Vagina (tissue), 2 donors: ENCODE data around the gene AZIN2. TPM values are rescaled to one million over a fixed set of nuclear protein-coding genes. Genes with fewer than 3 reads are reported as not detected.

ENCODE experiments used
- DNase-seq, 2 donors: peaks; one replicate each; pipeline ENCODE4 v3.0.0-alpha.2; 2017; ENCODE audit errors: extremely low spot score in 2 of 2
- H3K27ac ChIP-seq: fragments of 200-600 bp; sonication (generic); one replicate; pipeline ENCODE4 v1.5.1; 2019
- H3K27me3 ChIP-seq: fragments of 200-600 bp; sonication (generic); one replicate; pipeline ENCODE4 v1.5.1; 2019
- H3K36me3 ChIP-seq, 2 donors: fragments of 200-600 bp; sonication (generic); one replicate each; pipeline ENCODE4 v1.5.1; 2017 to 2019
- H3K4me1 ChIP-seq: fragments of 200-600 bp; sonication (generic); one replicate; pipeline ENCODE4 v1.5.1; 2019
- H3K4me3 ChIP-seq, 2 donors: fragments of 200-600 bp; sonication (generic); 1 replicate in 1 of 2; 2 replicates in 1 of 2; pipeline ENCODE4 v1.5.1; 2016 to 2019
- H3K9me3 ChIP-seq: fragments of 200-600 bp; sonication (generic); one replicate; pipeline ENCODE4 v1.5.1; 2019
- CTCF ChIP-seq, 3 experiments: fragments of 450-650 bp in 2 of 3; fragments of 200-600 bp in 1 of 3; sonication (generic) in 1 of 3; IDR thresholded peaks; one replicate each; pipeline ENCODE4 v1.5.1; 2017 to 2019; ENCODE audit warnings: antibody characterized with exemption in 3 of 3, mild to moderate bottlenecking in 2 of 3, moderate library complexity in 2 of 3
- POLR2A ChIP-seq, 2 donors: fragments of 450-650 bp; IDR thresholded peaks; one replicate each; pipeline ENCODE4 v1.6.1; 2017; ENCODE audit warnings: antibody characterized with exemption in 2 of 2, mild to moderate bottlenecking in 2 of 2, moderate library complexity in 2 of 2
- POLR2AphosphoS5 ChIP-seq, 2 donors: sonication (generic); formaldehyde crosslinking; IDR thresholded peaks; one replicate each; pipeline ENCODE4 v1.9.0; 2017; ENCODE audit warnings: antibody characterized with exemption in 2 of 2, mild to moderate bottlenecking in 2 of 2, low read depth in 1 of 2; ENCODE audit not compliant: insufficient read depth in 1 of 2
- intact Hi-C: fragments of 100-400 bp; cut with DNase I; formaldehyde crosslinking; loops from one replicate; pipeline ENCODE4 v1.15.1; 2023
- total RNA-seq: library from RNA; depleted of rRNA; stranded (reverse); fragments of >200 nt; gene quantifications from one replicate; pipeline ENCODE4 v1.2.3, GENCODE V29; 2016

AZIN2 gene
- total RNA-seq, 1 donor from 2014 or later = 7.9 TPM

DNA sequence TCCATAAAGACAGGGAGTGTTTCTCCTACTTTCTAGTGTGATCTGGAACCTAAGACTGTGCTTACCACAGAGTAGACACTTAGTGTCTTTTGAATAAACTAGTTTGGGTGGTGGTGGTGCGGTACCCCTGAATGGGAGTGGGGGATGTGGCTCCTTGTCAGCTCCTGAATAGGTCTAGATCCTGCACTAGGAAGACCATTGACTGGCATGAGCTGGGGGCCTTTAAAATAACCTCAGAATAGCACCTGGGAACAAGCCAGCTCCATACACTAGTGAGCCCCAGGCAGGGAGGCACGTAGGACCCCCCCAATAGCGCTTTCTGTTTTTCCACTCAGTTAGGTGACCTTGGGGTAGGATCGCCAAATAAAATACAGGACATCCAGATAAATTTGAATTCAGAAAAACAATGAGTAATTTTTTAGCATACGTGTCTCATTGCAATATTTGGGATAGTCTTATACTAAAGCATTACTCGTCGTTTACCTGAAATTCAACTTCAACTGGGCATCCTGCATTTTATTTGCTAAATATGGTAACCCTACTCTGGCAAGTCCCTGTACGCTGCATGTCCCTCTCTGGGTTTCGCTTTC is 45.6 kb downstream of the AZIN2 start:
- peak; percentile 46 to 77 for DNase-seq
- intact Hi-C loops = no loop called here
- Histone ChIP-seq H3K9me3 (no peaks in the 10 kb centered on the region), H3K27ac (peak overlapping the region; percentile 82), H3K4me1 (peaks cover 21% of the 10 kb centered on the region), H3K36me3 (no peaks in the 10 kb centered on the region), H3K4me3 (peak overlapping the region; percentile 50 to 59), H3K27me3 (no peaks in the 10 kb centered on the region)
- no peak for TF ChIP-seq POLR2AphosphoS5 (IDR thresholded peaks at IDR 0.05; ENCODE audit: insufficient read depth in 1 of 2, low read depth in 1 of 2)
- no peak for TF ChIP-seq POLR2A (IDR thresholded peaks at IDR 0.05)
- no peak for TF ChIP-seq CTCF (IDR thresholded peaks at IDR 0.05)

DNA sequence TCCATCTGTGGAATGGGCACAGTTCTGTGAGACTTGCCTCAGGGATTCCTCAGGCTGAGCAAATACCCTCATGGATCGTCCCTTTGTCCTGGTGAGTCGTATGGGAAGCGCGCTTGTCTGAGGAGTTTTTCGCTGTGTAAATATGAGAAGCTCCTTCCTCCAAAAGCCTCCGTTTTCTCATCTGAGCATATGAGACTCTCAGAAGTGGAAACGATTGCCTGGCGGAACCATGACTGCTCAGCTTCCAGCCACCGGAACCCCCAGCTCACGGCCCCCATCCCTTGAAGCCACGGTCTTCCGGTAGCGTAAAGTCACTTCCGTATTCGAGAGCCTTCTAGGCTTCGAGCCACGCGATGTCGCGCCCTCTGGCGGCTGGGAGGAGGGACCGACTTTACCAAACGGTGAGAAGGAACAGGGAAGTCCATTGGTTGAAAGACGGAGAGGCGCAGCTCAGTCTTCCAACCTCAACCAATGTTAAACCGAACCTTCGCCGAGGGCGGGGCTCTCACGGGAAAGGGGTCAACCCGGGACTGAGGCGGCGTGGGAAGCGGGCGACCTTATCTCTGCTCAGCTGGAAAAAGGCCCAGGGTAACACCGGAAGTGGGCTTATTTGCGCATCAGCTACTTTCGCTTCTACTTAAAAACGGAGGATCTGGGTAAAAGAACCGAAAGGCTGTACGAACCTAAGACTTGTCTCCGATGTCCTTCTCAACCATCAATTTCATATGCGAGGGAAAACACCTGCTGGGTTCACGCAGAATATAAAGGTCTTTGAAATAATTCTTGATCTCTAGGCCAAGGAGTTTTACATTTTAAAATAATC is 46.3 kb downstream of the AZIN2 start:
- TF ChIP-seq POLR2A (IDR thresholded peaks at IDR 0.05) (no peak), POLR2AphosphoS5 (IDR thresholded peaks at IDR 0.05; ENCODE audit: insufficient read depth in 1 of 2, low read depth in 1 of 2) (peak; percentile 92 to 100), CTCF (IDR thresholded peaks at IDR 0.05) (peak; percentile 76 to 88 (median 82))
- Histone ChIP-seq H3K9me3 (no peaks in the 10 kb centered on the region), H3K4me3 (peak overlapping the region; percentile 50 to 59), H3K27ac (peak overlapping the region; percentile 82), H3K27me3 (no peaks in the 10 kb centered on the region), H3K36me3 (no peaks in the 10 kb centered on the region), H3K4me1 (peaks cover 21% of the 10 kb centered on the region)
- intact Hi-C loops = no loop called here
- DNase-seq = peak; percentile 98 to 99

GRCh38 chr1:33128781-33129180 is 47.8 kb downstream of the AZIN2 start:
- H3K36me3 ChIP-seq = no peaks in the 10 kb centered on the region
- H3K27me3 ChIP-seq = no peaks in the 10 kb centered on the region
- peak; percentile 64 to 80 for DNase-seq
- no peak for TF ChIP-seq POLR2AphosphoS5 (IDR thresholded peaks at IDR 0.05; ENCODE audit: insufficient read depth in 1 of 2, low read depth in 1 of 2)
- no peak for TF ChIP-seq POLR2A (IDR thresholded peaks at IDR 0.05)
- TF ChIP-seq CTCF (IDR thresholded peaks at IDR 0.05) = no peak
- intact Hi-C loops = no loop called here
- no peak overlapping the region for H3K27ac ChIP-seq
- H3K9me3 ChIP-seq = no peaks in the 10 kb centered on the region
- H3K4me1 ChIP-seq = peaks cover 21% of the 10 kb centered on the region
- no peak overlapping the region for H3K4me3 ChIP-seq

DNA sequence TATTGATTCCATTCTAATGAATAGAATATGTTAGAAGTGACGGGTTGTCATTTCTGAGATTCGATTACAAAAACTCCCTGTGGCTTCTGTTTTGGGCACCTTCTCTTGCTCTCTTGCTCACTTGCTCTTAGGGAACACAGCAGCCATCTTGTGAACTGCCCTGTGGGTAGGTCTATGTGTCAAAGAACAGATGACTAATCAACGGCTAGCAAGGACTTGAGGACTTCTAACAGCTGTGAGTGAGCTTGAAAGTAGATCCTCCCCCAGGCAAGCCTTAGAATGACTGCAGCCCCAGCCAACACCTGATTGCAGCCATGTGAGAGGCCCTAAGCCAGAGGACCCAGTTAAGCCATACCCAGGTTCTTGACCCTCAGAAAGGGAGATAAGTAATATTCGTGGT is 49.3 kb downstream of the AZIN2 start:
- peak in 1 of 2 donors; percentile 65 for DNase-seq
- no peaks in the 10 kb centered on the region for H3K9me3 ChIP-seq
- H3K36me3 ChIP-seq = no peaks in the 10 kb centered on the region
- TF ChIP-seq POLR2A (IDR thresholded peaks at IDR 0.05) (no peak), CTCF (IDR thresholded peaks at IDR 0.05) (no peak), POLR2AphosphoS5 (IDR thresholded peaks at IDR 0.05; ENCODE audit: insufficient read depth in 1 of 2, low read depth in 1 of 2) (no peak)
- no peak overlapping the region for H3K4me3 ChIP-seq
- no peak overlapping the region for H3K27ac ChIP-seq
- peaks cover 21% of the 10 kb centered on the region for H3K4me1 ChIP-seq
- intact Hi-C loops = no loop called here
- no peaks in the 10 kb centered on the region for H3K27me3 ChIP-seq

- intact Hi-C loops = no loop called here
- peaks cover 18% of the 10 kb centered on the region for H3K4me1 ChIP-seq
- no peaks in the 10 kb centered on the region for H3K9me3 ChIP-seq
- H3K36me3 ChIP-seq = no peaks in the 10 kb centered on the region
- DNase-seq = no peak
- no peaks in the 10 kb centered on the region for H3K27me3 ChIP-seq
- no peak overlapping the region for H3K27ac ChIP-seq
- TF ChIP-seq CTCF (IDR thresholded peaks at IDR 0.05) (no peak), POLR2A (IDR thresholded peaks at IDR 0.05) (no peak), POLR2AphosphoS5 (IDR thresholded peaks at IDR 0.05; ENCODE audit: insufficient read depth in 1 of 2, low read depth in 1 of 2) (no peak)
- H3K4me3 ChIP-seq = no peak overlapping the region
Measured at GRCh38 chr1:33131191-33131590, 50.2 kb downstream of the AZIN2 start.
